ENCODE data around the gene TOMM70.

DNA sequence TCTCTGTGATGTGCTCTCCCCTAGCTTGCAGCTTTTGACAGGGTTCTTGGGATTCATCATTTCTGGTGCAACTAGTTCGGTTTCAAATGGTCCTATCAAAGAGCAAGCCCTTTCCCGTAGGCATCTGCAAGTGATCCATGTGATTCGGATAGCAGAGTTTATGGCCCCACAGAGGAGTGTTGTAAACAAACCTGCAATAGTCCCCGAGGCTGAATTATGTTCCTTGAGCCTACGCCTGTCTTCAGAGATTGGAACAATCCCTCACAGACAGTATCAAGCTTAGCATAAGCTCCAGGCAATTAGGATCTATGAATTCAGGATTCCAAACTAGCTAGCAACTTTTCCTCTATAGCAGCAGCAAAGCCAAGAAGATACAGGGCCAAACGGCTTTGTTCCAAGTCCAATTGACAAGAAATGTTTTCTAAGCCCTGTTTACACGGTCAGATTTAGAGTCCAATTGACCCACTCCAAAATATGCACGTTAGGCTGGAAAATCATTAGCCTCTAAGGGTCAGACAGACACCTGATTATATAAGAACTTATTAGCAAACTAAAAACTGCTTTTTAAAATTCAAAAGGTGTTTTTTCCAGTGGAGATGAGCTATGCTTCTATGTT is 25.3 kb upstream of the TOMM70 start:
- TF ChIP-seq CTCF (IDR thresholded peaks at IDR 0.05; ENCODE audit: poor library complexity, severe bottlenecking) (no peak), EP300 (conservative IDR thresholded peaks at IDR 0.05; ENCODE audit: poor library complexity, severe bottlenecking) (no peak), EZH2 (IDR thresholded peaks at IDR 0.05; ENCODE audit: borderline replicate concordance, insufficient read depth, low read length, poor library complexity, severe bottlenecking) (no peak), POLR2AphosphoS5 (IDR thresholded peaks at IDR 0.05) (no peak), MXI1 (conservative IDR thresholded peaks at IDR 0.05; ENCODE audit: poor library complexity, severe bottlenecking) (no peak), RAD21 (conservative IDR thresholded peaks at IDR 0.05) (no peak)
- TF ChIP-seq, protein P1, sequence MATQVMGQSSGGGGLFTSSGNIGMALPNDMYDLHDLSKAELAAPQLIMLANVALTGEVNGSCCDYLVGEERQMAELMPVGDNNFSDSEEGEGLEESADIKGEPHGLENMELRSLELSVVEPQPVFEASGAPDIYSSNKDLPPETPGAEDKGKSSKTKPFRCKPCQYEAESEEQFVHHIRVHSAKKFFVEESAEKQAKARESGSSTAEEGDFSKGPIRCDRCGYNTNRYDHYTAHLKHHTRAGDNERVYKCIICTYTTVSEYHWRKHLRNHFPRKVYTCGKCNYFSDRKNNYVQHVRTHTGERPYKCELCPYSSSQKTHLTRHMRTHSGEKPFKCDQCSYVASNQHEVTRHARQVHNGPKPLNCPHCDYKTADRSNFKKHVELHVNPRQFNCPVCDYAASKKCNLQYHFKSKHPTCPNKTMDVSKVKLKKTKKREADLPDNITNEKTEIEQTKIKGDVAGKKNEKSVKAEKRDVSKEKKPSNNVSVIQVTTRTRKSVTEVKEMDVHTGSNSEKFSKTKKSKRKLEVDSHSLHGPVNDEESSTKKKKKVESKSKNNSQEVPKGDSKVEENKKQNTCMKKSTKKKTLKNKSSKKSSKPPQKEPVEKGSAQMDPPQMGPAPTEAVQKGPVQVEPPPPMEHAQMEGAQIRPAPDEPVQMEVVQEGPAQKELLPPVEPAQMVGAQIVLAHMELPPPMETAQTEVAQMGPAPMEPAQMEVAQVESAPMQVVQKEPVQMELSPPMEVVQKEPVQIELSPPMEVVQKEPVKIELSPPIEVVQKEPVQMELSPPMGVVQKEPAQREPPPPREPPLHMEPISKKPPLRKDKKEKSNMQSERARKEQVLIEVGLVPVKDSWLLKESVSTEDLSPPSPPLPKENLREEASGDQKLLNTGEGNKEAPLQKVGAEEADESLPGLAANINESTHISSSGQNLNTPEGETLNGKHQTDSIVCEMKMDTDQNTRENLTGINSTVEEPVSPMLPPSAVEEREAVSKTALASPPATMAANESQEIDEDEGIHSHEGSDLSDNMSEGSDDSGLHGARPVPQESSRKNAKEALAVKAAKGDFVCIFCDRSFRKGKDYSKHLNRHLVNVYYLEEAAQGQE (IDR thresholded peaks at IDR 0.05; ENCODE audit: borderline replicate concordance): no peak
